ENCODE results near the gene ABCD2.

ABCD2 gene

GRCh38 chr12:39619660-39620433, at the start of gene ABCD2:
Gene ABCD2, minus strand, starts transcription at chr12:39619803. Its CDS starts 188 bp downstream, at chr12:39619615.
- H3K9me3 ChIP-seq (ENCODE audit: insufficient read depth, low read length): no peaks in the 10 kb centered on the region
- peak within 1 kb of the TSS; percentile 50 for H2AFZ ChIP-seq (ENCODE audit: low read depth, low read length)
- H3K4me3 ChIP-seq (ENCODE audit: low read length): peak within 1 kb of the TSS; percentile 81
- H3K9ac ChIP-seq (ENCODE audit: low read length): peak within 1 kb of the TSS; percentile 88
- H3K27ac ChIP-seq (ENCODE audit: low read length): peak within 1 kb of the TSS; percentile 92
- TF ChIP-seq EZH2phosphoT487 (IDR thresholded peaks at IDR 0.05; ENCODE audit: low read depth) (no peak), CTCF (IDR thresholded peaks at IDR 0.05; ENCODE audit: low read depth, low read length) (no peak; the same call in 1 of the 2 replicates)
- H3K4me1 ChIP-seq (ENCODE audit: low read length): peaks cover 50% of the 10 kb centered on the region
- H3K36me3 ChIP-seq (replicated peaks; ENCODE audit: low read depth, low read length): no peaks in the 10 kb centered on the region
- H3K79me2 ChIP-seq (ENCODE audit: low read length): no peaks in the 10 kb centered on the region
- no peaks in the 10 kb centered on the region for H3K27me3 ChIP-seq (ENCODE audit: low read depth, low read length)
- H4K20me1 ChIP-seq (ENCODE audit: insufficient read depth, low read length): no peaks in the 10 kb centered on the region
- peak within 1 kb of the TSS; percentile 88 for H3K4me2 ChIP-seq (ENCODE audit: low read length)

GRCh38 chr12:39660101-39660500, 40.5 kb upstream of the ABCD2 start:
- no peak overlapping the region for H3K27ac ChIP-seq (ENCODE audit: low read length)
- H3K27me3 ChIP-seq (ENCODE audit: low read depth, low read length): no peaks in the 10 kb centered on the region
- no peaks in the 10 kb centered on the region for H3K4me1 ChIP-seq (ENCODE audit: low read length)
- no peak overlapping the region for H3K4me3 ChIP-seq (ENCODE audit: low read length)
- H3K9me3 ChIP-seq (ENCODE audit: insufficient read depth, low read length): no peaks in the 10 kb centered on the region
- TF ChIP-seq CTCF (IDR thresholded peaks at IDR 0.05; ENCODE audit: low read depth, low read length): no peak
- no peak for TF ChIP-seq EZH2phosphoT487 (IDR thresholded peaks at IDR 0.05; ENCODE audit: low read depth)
- no peak overlapping the region for H3K9ac ChIP-seq (ENCODE audit: low read length)
- no peaks in the 10 kb centered on the region for H4K20me1 ChIP-seq (ENCODE audit: insufficient read depth, low read length)
- H3K4me2 ChIP-seq (ENCODE audit: low read length): no peak overlapping the region
- H3K36me3 ChIP-seq (replicated peaks; ENCODE audit: low read depth, low read length): no peaks in the 10 kb centered on the region
- H2AFZ ChIP-seq (ENCODE audit: low read depth, low read length): no peak overlapping the region
- no peaks in the 10 kb centered on the region for H3K79me2 ChIP-seq (ENCODE audit: low read length)

- TF ChIP-seq EZH2phosphoT487 (IDR thresholded peaks at IDR 0.05; ENCODE audit: low read depth) (no peak), CTCF (IDR thresholded peaks at IDR 0.05; ENCODE audit: low read depth, low read length) (no peak)
- H4K20me1 ChIP-seq (ENCODE audit: insufficient read depth, low read length): no peaks in the 10 kb centered on the region
- no peaks in the 10 kb centered on the region for H3K9me3 ChIP-seq (ENCODE audit: insufficient read depth, low read length)
- peaks cover 6% of the 10 kb centered on the region; the same call in 1 of the 2 replicates for H3K4me1 ChIP-seq (ENCODE audit: low read length)
- no peak overlapping the region for H3K27ac ChIP-seq (ENCODE audit: low read length)
- H3K27me3 ChIP-seq (ENCODE audit: low read depth, low read length): no peaks in the 10 kb centered on the region
- H3K4me2 ChIP-seq (ENCODE audit: low read length): no peak overlapping the region
- H2AFZ ChIP-seq (ENCODE audit: low read depth, low read length): no peak overlapping the region
- H3K36me3 ChIP-seq (replicated peaks; ENCODE audit: low read depth, low read length): no peaks in the 10 kb centered on the region
- H3K79me2 ChIP-seq (ENCODE audit: low read length): no peaks in the 10 kb centered on the region
- no peak overlapping the region for H3K4me3 ChIP-seq (ENCODE audit: low read length)
- no peak overlapping the region for H3K9ac ChIP-seq (ENCODE audit: low read length)
Observed at GRCh38 chr12:39647383-39647782, 27.8 kb upstream of the ABCD2 start.

- Histone ChIP-seq H3K27ac (ENCODE audit: low read length) (no peak overlapping the region), H3K4me2 (ENCODE audit: low read length) (no peak overlapping the region)
Observed at GRCh38 chr12:39646963-39647362, 27.4 kb upstream of the ABCD2 start.

More at GRCh38 chr12:39646963-39647362, 27.4 kb upstream of the ABCD2 start:
- H3K4me3 ChIP-seq (ENCODE audit: low read length): no peak overlapping the region
- H3K27me3 ChIP-seq (ENCODE audit: low read depth, low read length): no peaks in the 10 kb centered on the region
- no peak overlapping the region for H2AFZ ChIP-seq (ENCODE audit: low read depth, low read length)
- no peaks in the 10 kb centered on the region for H3K9me3 ChIP-seq (ENCODE audit: insufficient read depth, low read length)
- H3K36me3 ChIP-seq (replicated peaks; ENCODE audit: low read depth, low read length): no peaks in the 10 kb centered on the region
- no peaks in the 10 kb centered on the region for H3K79me2 ChIP-seq (ENCODE audit: low read length)
- no peaks in the 10 kb centered on the region for H4K20me1 ChIP-seq (ENCODE audit: insufficient read depth, low read length)
- H3K9ac ChIP-seq (ENCODE audit: low read length): no peak overlapping the region
- no peak for TF ChIP-seq EZH2phosphoT487 (IDR thresholded peaks at IDR 0.05; ENCODE audit: low read depth)
- no peak for TF ChIP-seq CTCF (IDR thresholded peaks at IDR 0.05; ENCODE audit: low read depth, low read length)
- H3K4me1 ChIP-seq (ENCODE audit: low read length): peaks cover 6% of the 10 kb centered on the region; the same call in 1 of the 2 replicates
